Cardiac fibroblast (primary cell): ENCODE data around the gene ENOX1.

Experiments used
- DNase-seq, 2 donors: peaks; one replicate each; pipeline versions ENCODE4 v3.0.0 to v3.0.0-alpha.2; 2010; ENCODE audit warnings: low read depth in 2 of 2
- H3K4me3 ChIP-seq, 2 donors: replicated peaks in 1 of 2; 1 replicate in 1 of 2; 2 replicates in 1 of 2; pipeline ENCODE4 v1.5.1; 2011; ENCODE audit warnings: low read depth in 2 of 2, low read length in 2 of 2, mild to moderate bottlenecking in 2 of 2, moderate library complexity in 1 of 2
- CTCF ChIP-seq: IDR thresholded peaks from one replicate; pipeline ENCODE4 v1.5.1; 2011; ENCODE audit warnings: low read depth, mild to moderate bottlenecking, low read length, inconsistent platforms

Gene ENOX1

GRCh38 chr13:43757266-43757665 lies 29.5 kb downstream of the ENOX1 start:
- H3K4me3 ChIP-seq, result no peak overlapping the region
- TF ChIP-seq CTCF, result no peak
- no peak for DNase-seq

GRCh38 chr13:43755844-43756243 lies 30.9 kb downstream of the ENOX1 start:
- no peak overlapping the region for H3K4me3 ChIP-seq
- no peak for DNase-seq
- no peak for TF ChIP-seq CTCF

GRCh38 chr13:43751624-43752023 lies 35.1 kb downstream of the ENOX1 start:
- H3K4me3 ChIP-seq, result no peak overlapping the region
- DNase-seq, result peak; percentile 19 to 54
- TF ChIP-seq CTCF, result no peak

GRCh38 chr13:43749503-43749902 lies 37.3 kb downstream of the ENOX1 start:
- DNase-seq, result no peak
- H3K4me3 ChIP-seq, result no peak overlapping the region
- TF ChIP-seq CTCF, result no peak

- TF ChIP-seq CTCF, result no peak
- DNase-seq, result peak; percentile 9 to 10
- H3K4me3 ChIP-seq, result no peak overlapping the region
These were observed 42.3 kb downstream of the ENOX1 start for GRCh38 chr13:43744261-43745031.

GRCh38 chr13:43742911-43743310 lies 43.9 kb downstream of the ENOX1 start:
- no peak for DNase-seq
- TF ChIP-seq CTCF, result no peak
- H3K4me3 ChIP-seq, result no peak overlapping the region

- H3K4me3 ChIP-seq, result no peak overlapping the region
- DNase-seq, result no peak
- TF ChIP-seq CTCF, result no peak
These were observed 49.3 kb downstream of the ENOX1 start for GRCh38 chr13:43737392-43737923.
